ENCODE measurements around the gene LMX1B. TPM values are rescaled to one million over a fixed set of nuclear protein-coding genes. Genes with fewer than 3 reads are reported as not detected.
A peak's percentile ranks its signal among the peaks of the same experiment; 100 is the strongest.

Gene LMX1B
- total and polyA plus RNA-seq, 2 of the 4 experiments (the other 2 are of a cell fraction), result not detected

DNA sequence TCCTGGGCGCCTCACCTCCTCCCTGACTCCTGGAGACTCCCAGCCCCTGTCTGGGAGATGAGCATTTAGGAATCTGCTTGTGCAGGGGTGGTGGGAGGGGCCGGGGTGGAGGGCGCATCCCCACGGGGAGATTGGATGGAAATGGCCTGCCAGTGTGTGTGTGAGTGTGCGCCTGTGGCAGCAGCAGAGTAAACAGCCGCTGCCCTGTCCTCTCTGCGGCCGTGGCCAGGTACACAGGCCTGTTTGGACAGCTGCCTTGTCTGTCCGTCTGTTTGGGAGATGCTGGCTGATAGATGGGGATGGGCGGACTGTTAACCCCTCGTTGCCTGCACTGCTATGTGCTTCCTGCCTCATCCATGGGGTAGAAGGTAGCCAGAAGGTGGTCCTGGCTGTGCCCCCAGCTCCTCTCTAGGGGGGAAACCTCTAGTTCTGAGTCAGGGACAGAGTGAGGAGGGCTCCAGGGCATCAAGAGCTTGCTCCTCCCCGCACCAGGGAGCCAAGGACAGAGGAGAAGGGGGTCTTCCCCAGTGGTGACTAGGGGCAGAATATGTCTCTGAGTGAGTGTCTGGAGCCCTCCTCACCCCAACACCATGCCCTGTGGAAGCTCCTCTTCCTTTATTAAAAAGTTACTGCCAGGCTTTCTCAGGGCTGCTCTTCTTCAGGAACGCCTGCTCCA lies 60.1 kb downstream of the LMX1B start:
- H2BK15ac ChIP-seq (ENCODE audit: low read depth, low read length), result no peak overlapping the region
- H3K36me3 ChIP-seq (ENCODE audit: control insufficient read depth, insufficient read depth, low read length), result no peaks in the 10 kb centered on the region
- no peak overlapping the region for H4K91ac ChIP-seq (ENCODE audit: insufficient read depth, low read depth, low read length)
- no peak overlapping the region for H3K4me2 ChIP-seq (ENCODE audit: low read depth, low read length)
- H3K23ac ChIP-seq (ENCODE audit: low read depth, low read length), result no peak overlapping the region
- H3K27ac ChIP-seq (ENCODE audit: insufficient read depth, low read length), result no peak overlapping the region
- H3K79me1 ChIP-seq (ENCODE audit: low read depth in 1 of 2, low read length in 2 of 2), result no peaks in the 10 kb centered on the region
- no peaks in the 10 kb centered on the region for H4K20me1 ChIP-seq (ENCODE audit: insufficient read depth, low read length)
- no peak overlapping the region for H4K8ac ChIP-seq (ENCODE audit: low read depth in 2 of 2, low read length in 2 of 2)
- H2AK9ac ChIP-seq (replicated peaks; ENCODE audit: low read depth, low read length, poor library complexity), result no peak overlapping the region
- H2AFZ ChIP-seq (replicated peaks; ENCODE audit: low read length, poor library complexity), result peak overlapping the region; percentile 43
- DNase-seq (peak; percentile 2), ATAC-seq (ENCODE audit: low read depth) (no peak)
- no peak overlapping the region for H2BK20ac ChIP-seq (ENCODE audit: low read depth, low read length)
- H3K9me3 ChIP-seq (ENCODE audit: control insufficient read depth, insufficient read depth, low read length), result peaks cover 6% of the 10 kb centered on the region
- H2BK120ac ChIP-seq (ENCODE audit: low read depth, low read length), result no peak overlapping the region
- H3K4ac ChIP-seq (ENCODE audit: low read depth, low read length), result no peak overlapping the region
- no peak overlapping the region for H3K4me3 ChIP-seq (ENCODE audit: insufficient read depth, low read depth, low read length)
- intact Hi-C loops (cut with micrococcal nuclease), result no loop called here
- H3K14ac ChIP-seq (replicated peaks; ENCODE audit: low read depth, low read length), result no peak overlapping the region
- in situ Hi-C loops (cut with MboI; ENCODE audit: low sequenced_read_pairs), result no loop called here
- peaks cover 81% of the 10 kb centered on the region for H3K27me3 ChIP-seq (ENCODE audit: control insufficient read depth, insufficient read depth, low read length)
- no peak overlapping the region for H4K5ac ChIP-seq (ENCODE audit: low read depth, low read length)
- POLR2A ChIA-PET (ENCODE audit: unreplicated experiment), result no interaction called here
- no peak overlapping the region for H3K9ac ChIP-seq (ENCODE audit: low read depth, low read length)
- H3K4me1 ChIP-seq (ENCODE audit: control insufficient read depth, insufficient read depth, low read length), result no peaks in the 10 kb centered on the region
- H2BK5ac ChIP-seq (ENCODE audit: low read depth, low read length, poor library complexity, severe bottlenecking), result no peak overlapping the region
- 9% methylated on average over 4 of the region's 13 CpGs; no CpG with 5 or more reads in 1 of the 2 experiments for WGBS, 2 experiments (ENCODE audit: extremely low coverage in 2 of 2, insufficient read length in 1 of 2)
- TF ChIP-seq MXI1 (IDR thresholded peaks at IDR 0.05; ENCODE audit: borderline replicate concordance, low read depth, low read length), result no peak
- TF ChIP-seq RCOR1 (IDR thresholded peaks at IDR 0.05; ENCODE audit: insufficient replicate concordance, low read length), result no peak
- TF ChIP-seq POLR2A (IDR thresholded peaks at IDR 0.05; ENCODE audit: low read depth, low read length), result no peak
- no peak for TF ChIP-seq MAFK (IDR thresholded peaks at IDR 0.05; ENCODE audit: low read depth, low read length)
- TF ChIP-seq, protein P1, sequence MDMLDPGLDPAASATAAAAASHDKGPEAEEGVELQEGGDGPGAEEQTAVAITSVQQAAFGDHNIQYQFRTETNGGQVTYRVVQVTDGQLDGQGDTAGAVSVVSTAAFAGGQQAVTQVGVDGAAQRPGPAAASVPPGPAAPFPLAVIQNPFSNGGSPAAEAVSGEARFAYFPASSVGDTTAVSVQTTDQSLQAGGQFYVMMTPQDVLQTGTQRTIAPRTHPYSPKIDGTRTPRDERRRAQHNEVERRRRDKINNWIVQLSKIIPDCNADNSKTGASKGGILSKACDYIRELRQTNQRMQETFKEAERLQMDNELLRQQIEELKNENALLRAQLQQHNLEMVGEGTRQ (IDR thresholded peaks at IDR 0.05; ENCODE audit: low read depth, low read length), result no peak
- TF ChIP-seq, protein P2, sequence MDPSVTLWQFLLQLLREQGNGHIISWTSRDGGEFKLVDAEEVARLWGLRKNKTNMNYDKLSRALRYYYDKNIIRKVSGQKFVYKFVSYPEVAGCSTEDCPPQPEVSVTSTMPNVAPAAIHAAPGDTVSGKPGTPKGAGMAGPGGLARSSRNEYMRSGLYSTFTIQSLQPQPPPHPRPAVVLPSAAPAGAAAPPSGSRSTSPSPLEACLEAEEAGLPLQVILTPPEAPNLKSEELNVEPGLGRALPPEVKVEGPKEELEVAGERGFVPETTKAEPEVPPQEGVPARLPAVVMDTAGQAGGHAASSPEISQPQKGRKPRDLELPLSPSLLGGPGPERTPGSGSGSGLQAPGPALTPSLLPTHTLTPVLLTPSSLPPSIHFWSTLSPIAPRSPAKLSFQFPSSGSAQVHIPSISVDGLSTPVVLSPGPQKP (IDR thresholded peaks at IDR 0.05; ENCODE audit: borderline replicate concordance, low read depth, low read length), result no peak
- no peak for TF ChIP-seq RFX5 (IDR thresholded peaks at IDR 0.05; ENCODE audit: low read depth, low read length)
- no peak for TF ChIP-seq CHD1 (IDR thresholded peaks at IDR 0.05; ENCODE audit: low read depth, low read length)
- TF ChIP-seq RAD21 (IDR thresholded peaks at IDR 0.05; ENCODE audit: low read length), result no peak
- TF ChIP-seq NFE2L2 (IDR thresholded peaks at IDR 0.05; ENCODE audit: low read depth, low read length), result no peak
- TF ChIP-seq FOS (IDR thresholded peaks at IDR 0.05; ENCODE audit: low read depth, low read length), result no peak
- no peak for TF ChIP-seq BHLHE40 (IDR thresholded peaks at IDR 0.05; ENCODE audit: low read depth, low read length)
- TF ChIP-seq SMC3 (IDR thresholded peaks at IDR 0.05; ENCODE audit: low read depth, low read length), result no peak
- TF ChIP-seq CEBPB (IDR thresholded peaks at IDR 0.05; ENCODE audit: low read depth, low read length), result no peak
- no peak overlapping the region for H3K18ac ChIP-seq (ENCODE audit: low read depth, low read length)
- CTCF ChIA-PET, result no interaction called here
- dilution Hi-C loops (cut with HindIII; ENCODE audit: low sequenced_read_pairs, unreplicated experiment), result no loop called here
- no peak overlapping the region for H2AK5ac ChIP-seq (ENCODE audit: low read depth, low read length)
- no peak overlapping the region for H3K56ac ChIP-seq (ENCODE audit: extremely low read depth, insufficient read depth, low read length)
- BruUV-seq (replicated peaks), result no TSS peak
- H3K9me1 ChIP-seq (ENCODE audit: insufficient read depth, low read length), result peaks cover 3% of the 10 kb centered on the region; the same call in 1 of the 2 replicates

All from IMR-90 (cell line).